ENCODE measurements around the gene DET1.
A peak's percentile ranks its signal among the peaks of the same experiment; 100 is the strongest.
"Not testable (repeated sequence)": the region's sequence is repeated elsewhere in the genome, so short reads cannot be mapped to it uniquely, and the experiment has no call there.

Gene DET1

GRCh38 chr15:88546248-88547129 lies at the start of gene DET1:
TSS of gene DET1 (minus strand) at chr15:88546681. CDS start at chr15:88531705, 14,976 bp downstream.
- DNase-seq (ENCODE audit: low read depth in 2 of 2): peak; percentile 82 to 87

- no peak for DNase-seq (ENCODE audit: low read depth in 2 of 2)
These were observed 44.9 kb upstream of the DET1 start for GRCh38 chr15:88591384-88591783.

GRCh38 chr15:88590759-88591158 lies 44.3 kb upstream of the DET1 start:
- no peak for DNase-seq (ENCODE audit: low read depth in 2 of 2)

- DNase-seq (ENCODE audit: low read depth in 2 of 2): no peak
These were observed 40.1 kb upstream of the DET1 start for GRCh38 chr15:88586401-88587162.

- DNase-seq (ENCODE audit: low read depth in 2 of 2): no peak
These were observed 34.1 kb upstream of the DET1 start for GRCh38 chr15:88580532-88580931.

GRCh38 chr15:88579322-88579721 lies 32.8 kb upstream of the DET1 start:
- no peak for DNase-seq (ENCODE audit: low read depth in 2 of 2)

- no peak for DNase-seq (ENCODE audit: low read depth in 2 of 2)
These were observed 28.2 kb upstream of the DET1 start for GRCh38 chr15:88574655-88575054.

GRCh38 chr15:88574077-88574476 lies 27.6 kb upstream of the DET1 start:
- no peak for DNase-seq (ENCODE audit: low read depth in 2 of 2)

GRCh38 chr15:88571852-88572259 lies 25.4 kb upstream of the DET1 start:
- no peak for DNase-seq (ENCODE audit: low read depth in 2 of 2)

GRCh38 chr15:88571153-88571851 lies 24.8 kb upstream of the DET1 start:
- DNase-seq (ENCODE audit: low read depth in 2 of 2): no peak

GRCh38 chr15:88568589-88568988 lies 22.1 kb upstream of the DET1 start:
- DNase-seq (ENCODE audit: low read depth in 2 of 2): no peak

- DNase-seq (ENCODE audit: low read depth in 2 of 2): no peak
These were observed 18.3 kb upstream of the DET1 start for GRCh38 chr15:88564741-88565140.

GRCh38 chr15:88563638-88564037 lies 17.2 kb upstream of the DET1 start:
- DNase-seq (ENCODE audit: low read depth in 2 of 2): no peak

- DNase-seq (ENCODE audit: low read depth in 2 of 2): not testable (repeated sequence)
These were observed 13.1 kb upstream of the DET1 start for GRCh38 chr15:88559565-88559964.

GRCh38 chr15:88558026-88558425 lies 11.5 kb upstream of the DET1 start:
- DNase-seq (ENCODE audit: low read depth in 2 of 2): not testable (repeated sequence)

- DNase-seq (ENCODE audit: low read depth in 2 of 2): not testable (repeated sequence)
These were observed 1.5 kb upstream of the DET1 start for GRCh38 chr15:88548009-88548408.

- DNase-seq (ENCODE audit: low read depth in 2 of 2): not testable (repeated sequence)
These were observed 768 bp downstream of the DET1 start for GRCh38 chr15:88545578-88546247.

GRCh38 chr15:88543065-88543776 lies 3.3 kb downstream of the DET1 start:
- no peak for DNase-seq (ENCODE audit: low read depth in 2 of 2)

- no peak for DNase-seq (ENCODE audit: low read depth in 2 of 2)
These were observed 4.1 kb downstream of the DET1 start for GRCh38 chr15:88542342-88542733.

- DNase-seq (ENCODE audit: low read depth in 2 of 2): no peak
These were observed 4.7 kb downstream of the DET1 start for GRCh38 chr15:88541709-88542341.

All from stimulated activated CD8-positive, alpha-beta memory T cell treated with anti-CD3 and anti-CD28 coated beads, Interleukin-2, amount 100 ng/mL, for 1 hour (primary cell).